Fibroblast of skin of left quadriceps (primary cell): Measurements from ENCODE around the gene PHLDB3.
A peak's percentile ranks its signal among the peaks of the same experiment; 100 is the strongest.
"Not testable (repeated sequence)": the region's sequence is repeated elsewhere in the genome, so short reads cannot be mapped to it uniquely, and the experiment has no call there.

Experiments
- DNase-seq, 2 experiments: peaks; one replicate each; pipeline ENCODE4 v3.0.0-alpha.2; 2013; ENCODE audit warnings: low read depth in 2 of 2

PHLDB3 gene

GRCh38 chr19:43444531-43445287 lies 59.8 kb downstream of the PHLDB3 start:
- no peak for DNase-seq

- not testable (repeated sequence) for DNase-seq
These were observed 60.5 kb downstream of the PHLDB3 start for GRCh38 chr19:43444091-43444490.

DNA sequence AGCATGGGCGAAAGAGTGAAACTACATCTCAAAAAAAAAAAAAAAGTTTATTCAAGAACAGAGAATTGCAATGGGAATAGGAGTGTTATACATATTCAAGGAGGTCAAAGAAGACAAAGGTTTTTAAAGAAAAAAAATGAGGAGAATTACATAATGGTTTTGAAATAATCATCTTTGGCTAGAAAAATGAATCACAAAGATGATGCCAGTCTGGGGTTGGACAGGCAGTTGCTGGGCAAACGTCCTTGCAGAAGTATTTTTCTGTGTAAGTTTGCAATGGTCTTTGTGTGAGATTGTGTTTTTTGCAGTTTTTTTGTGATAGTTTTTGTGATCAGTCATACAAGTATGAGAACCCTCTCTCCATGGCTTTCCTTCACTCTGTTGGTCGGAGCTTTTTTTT lies 62.8 kb downstream of the PHLDB3 start:
- DNase-seq, result no peak

DNA sequence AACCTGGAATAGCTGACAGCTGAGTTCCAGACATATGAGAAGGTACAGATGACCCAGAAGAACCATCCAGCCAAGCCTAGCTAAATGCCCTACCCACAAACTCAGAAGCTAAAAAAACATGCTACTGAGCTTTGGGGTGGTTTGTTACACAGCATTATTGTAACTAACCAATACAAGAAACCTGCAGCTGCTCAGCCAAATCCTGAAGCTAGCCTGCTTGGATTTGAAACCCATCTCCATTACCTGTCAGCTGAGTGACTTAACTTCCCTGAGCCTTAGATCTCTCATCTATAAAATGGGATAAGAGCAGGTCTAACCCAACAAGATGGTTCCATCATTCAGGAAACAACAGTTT lies 64.9 kb downstream of the PHLDB3 start:
- DNase-seq, result no peak

GRCh38 chr19:43439032-43439708 lies 65.4 kb downstream of the PHLDB3 start:
- DNase-seq, result no peak

- DNase-seq, result peak; percentile 76 to 78
These were observed 66.1 kb downstream of the PHLDB3 start for GRCh38 chr19:43438291-43439031.

GRCh38 chr19:43437712-43438111 lies 66.8 kb downstream of the PHLDB3 start:
- no peak for DNase-seq

- not testable (repeated sequence) for DNase-seq
These were observed 67.3 kb downstream of the PHLDB3 start for GRCh38 chr19:43437284-43437683.

GRCh38 chr19:43435775-43436174 lies 68.8 kb downstream of the PHLDB3 start:
- DNase-seq, result no peak

GRCh38 chr19:43433689-43434088 lies 70.9 kb downstream of the PHLDB3 start:
- DNase-seq, result no peak

DNA sequence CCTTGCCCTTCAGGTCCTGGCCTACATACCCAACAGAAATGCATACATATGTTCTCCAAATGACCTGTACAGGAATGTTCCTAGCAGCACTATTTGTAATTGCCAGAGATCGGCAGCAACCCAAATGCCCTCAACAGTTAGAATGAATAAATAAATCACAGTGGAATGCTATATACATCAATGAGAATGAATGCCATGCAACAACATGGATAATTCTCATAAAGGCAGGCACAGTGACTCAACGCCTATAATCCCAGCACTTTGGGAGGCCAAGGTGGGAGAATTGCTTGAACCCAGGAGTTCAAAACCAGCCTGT lies 71.2 kb downstream of the PHLDB3 start:
- no peak for DNase-seq

DNA sequence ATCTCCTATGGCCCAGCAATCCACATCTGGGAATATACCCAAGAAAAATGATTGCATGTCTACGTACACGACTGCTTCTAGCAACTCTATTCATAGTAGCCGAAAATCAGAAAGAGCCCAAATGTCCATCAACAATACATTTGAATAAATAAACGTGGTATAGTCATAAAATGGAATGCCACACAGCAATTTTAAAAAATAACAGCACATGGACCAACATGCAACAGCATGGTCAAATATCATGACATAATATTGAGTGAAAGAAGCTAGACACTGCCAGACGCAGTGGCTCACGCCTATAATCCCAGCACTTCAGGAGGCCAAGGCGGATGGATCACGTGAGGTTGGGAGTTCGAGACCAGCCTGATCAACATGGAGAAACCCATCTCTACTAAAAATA lies 73.6 kb downstream of the PHLDB3 start:
- DNase-seq, result no peak

GRCh38 chr19:43430142-43430710 lies 74.3 kb downstream of the PHLDB3 start:
- no peak for DNase-seq

- no peak for DNase-seq
These were observed 75.2 kb downstream of the PHLDB3 start for GRCh38 chr19:43429395-43429794.

DNA sequence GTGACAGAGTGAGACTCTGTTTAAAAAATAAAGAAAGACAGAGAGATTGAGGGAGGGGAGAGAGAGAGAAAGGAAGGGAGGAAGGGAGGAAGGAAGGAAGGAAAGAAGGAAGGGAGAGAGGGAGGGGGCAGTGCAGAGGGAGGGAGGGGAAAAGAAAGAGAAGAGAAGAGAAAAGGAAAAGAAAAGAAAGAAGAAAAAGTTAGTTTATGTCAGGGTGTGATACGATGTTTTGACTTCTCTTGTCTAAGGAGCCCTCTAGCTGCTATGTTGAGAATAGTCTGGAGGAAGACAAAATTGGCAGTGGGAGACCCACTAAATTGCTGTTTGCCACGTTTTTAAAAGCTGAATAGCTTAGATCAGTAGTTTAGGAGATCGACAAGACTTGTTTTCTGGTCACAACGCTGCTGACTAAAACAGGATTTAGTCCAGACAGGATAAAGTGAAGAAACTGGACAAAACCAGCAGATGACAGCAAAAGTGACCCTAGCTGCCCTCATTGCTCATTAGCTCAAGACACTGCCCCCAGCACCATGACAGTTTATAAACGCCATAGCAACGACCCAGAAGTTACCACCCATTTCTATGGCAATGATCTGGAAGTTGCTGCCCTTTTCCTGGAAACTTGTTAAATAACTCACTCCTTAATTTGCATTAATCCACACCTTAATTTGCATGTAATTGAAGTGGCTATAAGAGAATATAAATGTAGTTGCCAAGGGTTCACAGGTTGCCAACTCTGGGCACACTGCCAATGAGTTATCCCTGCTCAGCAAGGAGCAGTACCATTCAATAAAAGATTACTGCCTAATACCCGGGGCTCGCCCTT lies 78.8 kb downstream of the PHLDB3 start:
- no peak for DNase-seq
